SIG-M5 treated with dmso at 0.1 percent for 504 hours (cell line): Measurements from ENCODE around the gene XPO6.

Experiments used
- DNase-seq: peaks from one replicate; lab custom pipeline; 2025; ENCODE audit not compliant: unreplicated experiment; lab: John Stamatoyannopoulos, UW

The XPO6 gene

DNA sequence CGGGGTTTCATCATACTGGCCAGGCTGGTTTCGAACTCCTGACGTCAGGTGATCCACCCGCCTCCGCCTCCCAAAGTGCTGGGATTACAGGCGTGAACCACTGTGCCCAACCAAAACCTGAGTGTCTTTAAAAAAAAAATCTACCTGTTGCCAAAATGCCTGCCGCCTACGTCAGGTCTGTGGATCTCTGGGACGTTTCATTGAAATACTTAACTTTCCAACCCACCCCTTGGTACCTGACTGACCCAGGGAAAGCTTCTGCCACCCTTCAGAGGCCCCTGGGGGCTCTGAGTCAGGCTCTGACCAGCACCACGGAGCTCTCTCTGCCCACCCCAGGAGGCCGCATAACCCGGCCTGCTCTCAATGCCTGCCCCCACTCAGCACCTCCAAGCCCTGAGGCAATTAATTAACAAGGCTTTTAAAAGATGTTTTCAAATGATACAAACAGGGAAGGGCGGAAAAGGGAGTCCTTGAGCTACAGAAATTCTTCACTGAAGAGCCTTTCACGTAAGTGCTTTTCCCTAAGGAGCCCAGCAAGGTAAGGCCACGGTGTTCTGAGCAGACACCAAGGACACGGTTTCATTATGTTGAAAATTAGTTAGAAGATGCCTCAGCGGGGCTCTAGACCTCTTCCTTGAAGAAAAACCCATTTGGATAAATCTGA lies 118.9 kb downstream of the XPO6 start:
- no peak for DNase-seq

DNA sequence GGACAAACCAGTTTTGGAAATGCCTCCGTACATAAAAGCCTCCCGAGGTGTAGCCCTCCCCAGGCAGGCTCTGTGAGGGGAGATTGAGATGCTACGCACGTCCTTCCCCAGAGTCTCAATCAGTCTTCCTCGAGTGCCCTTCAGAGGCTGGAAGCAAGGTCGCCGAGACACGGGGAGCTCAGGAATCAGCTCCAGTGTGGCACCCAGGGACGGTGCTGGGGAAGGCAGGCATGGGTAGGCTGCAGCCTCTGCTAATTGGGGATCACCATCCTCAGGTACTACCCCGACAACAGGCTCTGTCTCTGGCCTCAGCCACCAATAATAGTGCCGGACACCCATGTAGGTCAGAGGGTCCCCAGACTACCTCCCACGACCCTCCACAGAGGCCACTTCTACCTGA lies 120.1 kb downstream of the XPO6 start:
- DNase-seq, result no peak

DNA sequence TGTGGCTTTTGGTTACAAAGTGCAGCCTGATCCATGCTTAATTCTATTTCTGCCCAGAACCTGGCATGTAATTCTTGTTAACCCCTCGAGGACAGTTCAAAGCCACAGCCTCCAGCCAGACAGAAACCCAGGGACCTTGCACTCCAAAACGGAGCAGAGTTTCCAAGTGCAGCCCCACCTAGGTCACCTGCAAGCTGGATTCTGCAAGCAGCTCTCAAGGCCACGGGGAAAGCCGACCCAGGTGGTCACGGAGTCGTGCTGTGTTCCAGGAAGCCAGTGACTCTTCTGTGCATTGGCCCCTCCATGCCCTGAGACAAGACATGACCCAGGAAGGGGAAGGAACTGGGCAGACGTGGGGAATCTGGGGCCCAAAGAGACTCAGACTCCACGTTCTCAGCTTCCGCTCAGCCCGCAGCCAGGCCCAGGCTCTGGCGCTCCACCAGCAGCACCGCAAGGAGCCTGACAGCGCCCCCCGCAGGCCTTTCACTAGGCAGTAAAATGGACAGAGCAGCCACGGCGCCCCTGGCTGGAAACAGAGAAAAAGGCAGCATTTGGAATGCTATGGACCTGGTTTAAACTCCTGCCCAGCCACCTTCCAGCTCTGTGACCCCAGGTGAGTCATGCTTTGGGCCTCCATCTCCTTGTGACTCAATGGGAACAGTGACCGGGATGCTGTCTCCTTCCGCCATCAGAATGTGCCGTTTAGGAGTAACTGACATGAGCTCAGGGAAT lies 121.0 kb downstream of the XPO6 start:
- DNase-seq, result no peak

DNA sequence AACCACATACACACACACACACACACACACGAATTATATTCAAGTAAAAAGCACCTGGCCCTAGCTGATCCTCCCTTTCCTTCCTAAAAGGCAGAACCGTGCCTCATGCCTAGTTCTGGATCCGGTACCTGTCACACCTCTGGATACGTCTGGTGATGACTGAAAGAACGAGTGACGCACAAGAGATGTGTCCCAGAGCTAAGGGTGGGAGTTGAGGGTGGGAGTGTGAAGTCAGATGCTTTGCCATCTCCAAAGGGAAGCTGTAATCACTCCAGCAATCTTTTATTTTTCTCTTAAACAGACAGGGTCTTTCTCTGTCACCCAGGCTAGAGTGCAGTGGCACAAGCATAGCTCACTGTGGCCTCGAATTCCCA lies 121.8 kb downstream of the XPO6 start:
- DNase-seq, result no peak

DNA sequence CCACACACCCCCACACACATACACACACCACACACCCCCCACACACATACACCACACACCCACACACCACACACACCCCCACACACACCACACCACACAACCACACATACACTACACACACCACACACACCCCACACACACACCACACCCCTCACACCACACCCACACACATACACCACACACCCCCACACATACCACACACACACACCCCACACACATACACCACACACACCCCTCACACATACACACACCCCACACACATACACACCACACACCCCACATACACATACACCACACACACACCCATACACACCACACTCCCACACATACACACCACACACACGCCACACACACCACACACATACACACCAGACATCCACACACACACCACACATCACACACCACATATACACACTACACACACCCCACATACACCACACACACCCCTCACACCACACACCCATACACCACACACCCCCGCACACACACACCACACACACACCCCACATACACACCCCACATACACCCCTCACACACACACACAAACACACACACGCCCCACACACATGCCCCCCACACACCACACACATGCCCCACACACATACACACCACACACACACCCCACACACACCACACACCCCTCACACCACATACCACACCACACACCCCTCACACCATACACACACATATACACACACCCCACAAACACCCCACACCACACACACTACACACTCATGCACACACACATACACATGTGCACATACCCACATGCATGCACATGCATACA lies 122.4 kb downstream of the XPO6 start:
- DNase-seq, result no peak

DNA sequence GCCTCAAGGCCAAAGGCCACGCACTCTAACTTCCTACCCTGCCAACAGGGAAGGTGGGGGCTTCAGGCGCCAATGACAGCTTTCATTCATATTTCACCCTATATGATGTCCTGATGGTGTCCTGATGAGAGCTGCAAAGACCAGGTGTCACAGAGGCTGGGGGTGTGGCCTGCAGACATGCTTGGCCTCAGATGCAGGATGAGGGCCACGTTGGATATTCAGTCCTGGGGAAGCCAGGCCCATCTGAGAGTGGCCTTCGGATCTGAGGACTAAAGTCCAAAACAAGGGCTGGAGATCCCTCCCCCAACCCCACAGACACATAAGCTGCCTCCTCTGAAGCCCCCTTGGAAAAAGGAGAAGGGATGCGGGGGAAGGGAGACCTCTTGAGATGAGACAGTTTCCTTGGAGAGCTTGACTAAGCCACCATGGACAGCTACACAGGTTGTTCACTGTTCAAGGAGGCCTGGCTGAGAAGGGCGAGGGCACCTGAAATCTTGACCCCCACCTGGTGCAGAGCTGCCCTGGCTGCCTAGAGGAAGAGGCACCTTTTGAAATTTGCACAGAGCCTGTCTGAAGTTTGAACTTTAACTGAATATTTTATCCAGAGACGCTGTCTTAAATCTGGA lies 124.0 kb downstream of the XPO6 start:
- DNase-seq, result no peak

DNA sequence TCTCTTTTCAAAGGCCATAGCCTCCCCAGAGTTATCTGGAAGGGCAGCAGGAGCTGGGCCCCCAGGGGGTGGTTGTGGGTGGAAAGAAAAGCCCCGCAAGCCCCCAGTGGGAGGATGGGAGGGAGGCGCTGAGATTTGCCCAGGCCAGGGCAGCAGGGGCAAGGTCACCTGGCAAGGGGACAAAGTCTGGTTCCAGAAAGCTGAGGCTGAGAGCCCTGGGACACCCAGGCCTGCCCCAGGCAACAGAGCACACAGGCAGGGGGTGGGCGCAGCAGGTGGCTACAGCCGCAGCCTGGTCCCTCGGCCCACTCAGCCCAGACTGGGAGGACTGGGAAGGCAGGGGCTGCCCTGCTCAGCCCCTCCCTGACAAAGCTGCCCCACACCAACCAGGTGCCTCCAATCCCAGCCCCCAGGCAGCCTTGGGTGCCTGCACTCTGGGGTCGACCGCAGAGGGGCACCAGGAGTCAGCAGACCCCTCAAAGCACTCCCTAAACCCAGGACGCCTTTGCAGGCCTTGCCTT lies 124.6 kb downstream of the XPO6 start:
- DNase-seq, result no peak

DNA sequence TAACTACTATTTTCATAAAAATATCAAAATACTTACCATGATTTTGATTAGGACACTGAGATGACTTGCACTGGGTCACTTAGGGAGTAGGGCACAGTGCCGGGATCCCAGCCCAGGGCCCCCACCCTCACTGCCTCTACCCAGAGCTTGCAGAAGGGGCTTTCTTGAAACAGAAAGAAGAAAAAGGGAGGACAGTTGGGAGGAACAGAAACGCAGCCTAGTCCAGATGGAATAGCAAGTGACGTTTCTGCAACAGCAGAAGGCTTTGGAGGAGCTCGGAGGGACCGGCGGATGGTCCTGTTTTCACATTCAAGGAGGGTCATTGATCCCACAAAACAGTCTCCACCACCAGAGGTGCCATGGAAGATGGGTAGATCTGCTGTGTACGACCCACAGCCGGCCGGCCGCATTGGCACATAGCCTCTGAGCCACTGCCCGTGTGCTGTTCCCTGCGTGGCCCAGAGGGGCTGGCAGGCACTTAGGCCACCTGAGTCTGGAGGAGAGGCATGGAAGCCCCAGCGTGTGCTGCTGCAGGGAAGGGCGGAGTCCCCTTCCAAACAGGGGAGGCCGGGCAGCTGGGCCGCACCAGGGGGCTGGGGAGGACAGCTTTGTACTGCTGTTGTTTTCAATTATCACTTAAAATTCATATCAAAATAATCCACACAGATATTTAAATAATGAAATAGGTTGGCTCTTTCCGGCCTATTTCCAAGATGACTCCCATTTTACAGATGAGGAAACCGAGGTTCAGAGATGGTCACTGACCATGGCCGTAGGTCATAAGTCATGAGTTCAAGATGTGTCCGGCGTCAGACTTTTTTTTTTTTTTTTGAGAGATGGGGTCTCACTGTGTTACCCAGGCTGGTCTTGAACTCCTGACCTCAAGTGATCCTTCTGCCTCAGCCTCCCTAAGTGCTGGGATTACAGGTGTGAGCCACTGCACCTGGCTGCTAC lies 125.3 kb downstream of the XPO6 start:
- no peak for DNase-seq

DNA sequence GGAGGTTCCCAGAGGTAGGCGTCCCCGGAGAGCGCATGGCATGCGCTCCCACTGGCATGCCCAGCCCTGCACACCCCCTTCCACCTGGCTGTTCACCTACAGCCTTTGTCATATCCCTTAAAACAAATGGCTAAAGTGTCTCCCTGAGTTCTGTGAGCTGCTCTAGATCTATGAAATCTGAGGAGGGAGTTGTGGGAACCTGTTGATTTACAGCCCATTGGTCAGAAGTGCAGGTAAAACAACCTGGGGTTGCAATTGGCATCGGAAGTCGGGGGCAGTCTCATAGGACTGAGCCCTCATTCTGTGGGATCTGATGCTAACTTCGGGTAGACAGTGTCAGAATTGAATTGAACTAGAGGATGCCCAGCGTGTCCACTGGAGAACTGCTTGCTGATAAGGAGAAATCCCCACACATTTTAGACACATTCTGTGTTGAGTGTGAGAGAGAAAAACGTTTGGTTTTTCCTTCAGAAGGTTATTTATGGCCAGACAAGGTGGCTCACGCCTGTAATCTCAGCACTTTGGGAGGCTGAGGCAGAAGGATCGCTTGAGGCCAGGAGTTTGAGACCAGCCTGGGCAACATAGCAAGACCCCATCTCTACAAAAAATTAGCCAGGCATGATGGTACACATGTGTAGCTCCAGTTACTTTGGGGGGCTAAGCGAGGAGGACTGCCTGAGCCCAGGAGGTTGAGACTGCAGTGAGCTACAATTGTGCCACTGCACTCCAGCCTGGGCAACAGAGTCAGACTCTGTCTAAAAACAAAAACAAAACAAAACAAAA lies 126.2 kb downstream of the XPO6 start:
- no peak for DNase-seq

DNA sequence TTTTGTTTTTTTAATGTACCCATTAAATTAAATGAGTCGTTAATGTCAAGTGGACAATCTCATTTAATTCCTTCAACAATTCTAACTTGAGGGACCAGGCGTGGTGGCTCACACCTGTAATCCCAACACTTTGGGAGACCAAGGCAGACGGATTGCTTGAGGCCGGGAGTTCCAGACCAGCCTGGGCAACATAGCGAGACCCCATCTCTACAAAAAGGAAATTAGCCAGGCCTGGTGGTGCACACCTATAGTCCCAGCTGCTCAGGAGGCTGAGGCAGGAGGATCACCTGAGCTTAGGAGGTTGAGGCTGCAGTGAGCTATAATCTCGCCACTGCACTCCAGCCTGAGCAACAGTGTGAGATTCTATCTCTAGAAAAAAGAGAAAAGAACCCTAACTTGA lies 127.6 kb downstream of the XPO6 start:
- no peak for DNase-seq

DNA sequence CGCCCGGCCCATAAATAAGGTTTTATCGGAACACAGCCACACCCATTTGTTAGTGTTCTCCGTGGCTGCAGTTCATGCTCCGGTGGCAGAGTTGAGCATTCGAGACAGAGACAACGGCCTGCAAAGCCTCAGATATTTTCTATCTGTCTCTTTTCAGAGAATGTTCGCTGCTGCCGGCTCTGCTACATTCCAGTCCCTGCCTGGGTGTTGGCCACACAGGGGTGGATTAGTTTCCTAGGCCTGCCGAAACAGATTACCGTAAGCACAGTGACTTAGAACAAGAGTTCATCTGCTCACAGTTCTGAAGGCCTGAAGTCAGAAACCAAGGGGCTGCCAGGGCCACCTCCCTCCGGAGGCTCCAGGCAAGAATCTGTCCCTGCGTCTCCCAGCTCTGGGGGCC lies 129.1 kb downstream of the XPO6 start:
- no peak for DNase-seq

DNA sequence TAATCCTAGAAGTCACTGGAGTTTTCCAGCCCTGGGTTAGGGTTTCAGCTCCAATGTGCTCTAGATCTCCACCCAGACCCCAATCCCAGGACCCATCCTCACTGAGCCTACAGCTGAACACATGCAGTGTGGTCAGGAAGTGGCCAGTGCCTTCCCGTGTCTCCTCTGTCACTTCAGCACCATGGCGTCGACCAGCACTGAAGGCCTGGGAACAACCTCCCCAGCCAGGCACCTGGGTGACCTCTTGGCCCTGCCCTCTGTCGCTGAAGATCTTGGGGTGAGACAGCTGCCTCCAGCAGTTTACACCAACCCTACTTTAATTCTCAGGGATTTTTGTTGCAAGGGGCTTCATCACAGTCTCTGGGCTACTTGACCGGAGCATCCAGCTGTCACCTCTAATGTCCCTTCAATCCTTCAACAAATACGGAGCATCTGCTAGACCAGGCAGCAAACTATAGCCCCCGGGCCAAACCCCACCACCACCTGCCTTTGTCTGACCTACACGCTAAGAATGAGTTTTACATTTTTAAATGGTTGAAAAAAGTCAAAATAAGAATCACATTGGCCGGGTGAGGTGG lies 130.3 kb downstream of the XPO6 start:
- DNase-seq, result no peak

DNA sequence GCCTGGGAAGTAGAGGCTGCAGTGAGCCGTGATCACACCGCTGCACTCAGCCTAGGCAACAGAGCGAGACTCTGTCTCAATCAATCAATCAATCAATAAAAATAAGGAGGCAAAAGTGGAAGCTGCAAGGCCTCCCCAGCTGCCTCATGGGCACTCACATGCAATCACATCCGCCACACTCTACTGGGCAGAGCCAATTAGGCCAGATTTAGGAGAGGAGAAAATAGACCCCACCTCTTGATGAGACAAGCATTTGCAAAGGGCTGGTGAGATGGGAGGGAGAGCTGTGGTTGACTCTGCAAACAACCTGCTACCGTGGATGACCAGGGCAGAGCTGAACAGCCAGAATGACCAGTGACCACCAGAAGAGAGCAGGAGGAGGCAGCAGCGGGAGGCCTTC lies 133.5 kb downstream of the XPO6 start:
- DNase-seq, result no peak

DNA sequence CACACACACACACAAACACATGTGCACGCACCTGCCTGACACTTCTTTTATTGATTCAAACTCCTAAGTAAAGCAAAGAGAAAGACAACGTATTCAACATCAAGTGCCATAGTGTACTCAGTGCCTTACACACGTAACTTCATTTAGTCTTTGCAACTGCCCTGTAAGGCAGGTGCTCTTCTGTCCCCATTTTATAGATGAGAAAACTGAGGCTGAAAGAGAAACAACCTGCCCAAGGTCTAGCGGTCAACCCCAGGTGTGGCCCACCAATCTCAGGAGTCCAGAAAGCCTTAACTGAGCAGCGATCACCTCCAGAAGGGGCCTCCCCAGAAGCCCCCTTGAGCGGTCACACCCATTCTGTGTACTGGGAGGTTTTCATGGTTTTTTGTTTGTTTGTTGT lies 137.9 kb downstream of the XPO6 start:
- DNase-seq, result no peak

DNA sequence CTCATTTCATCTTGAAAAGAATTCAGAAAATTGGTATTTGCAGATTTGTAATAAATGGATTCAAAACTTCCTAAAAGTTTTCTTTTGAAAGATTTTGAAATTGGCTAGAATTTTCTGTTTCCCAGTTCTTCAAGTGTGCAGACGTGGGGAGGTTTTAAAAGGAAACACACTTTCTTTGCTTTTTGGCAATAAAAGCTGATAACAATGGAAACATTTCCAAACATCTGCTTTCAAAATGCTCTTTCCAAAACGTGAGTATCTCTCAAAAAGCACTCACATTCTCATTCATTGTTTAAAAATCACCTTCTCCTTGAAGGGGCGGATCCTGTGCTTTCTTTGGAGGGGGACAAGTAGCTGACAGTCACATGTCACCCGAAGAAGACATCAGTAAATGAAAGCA lies 139.7 kb downstream of the XPO6 start:
- no peak for DNase-seq

DNA sequence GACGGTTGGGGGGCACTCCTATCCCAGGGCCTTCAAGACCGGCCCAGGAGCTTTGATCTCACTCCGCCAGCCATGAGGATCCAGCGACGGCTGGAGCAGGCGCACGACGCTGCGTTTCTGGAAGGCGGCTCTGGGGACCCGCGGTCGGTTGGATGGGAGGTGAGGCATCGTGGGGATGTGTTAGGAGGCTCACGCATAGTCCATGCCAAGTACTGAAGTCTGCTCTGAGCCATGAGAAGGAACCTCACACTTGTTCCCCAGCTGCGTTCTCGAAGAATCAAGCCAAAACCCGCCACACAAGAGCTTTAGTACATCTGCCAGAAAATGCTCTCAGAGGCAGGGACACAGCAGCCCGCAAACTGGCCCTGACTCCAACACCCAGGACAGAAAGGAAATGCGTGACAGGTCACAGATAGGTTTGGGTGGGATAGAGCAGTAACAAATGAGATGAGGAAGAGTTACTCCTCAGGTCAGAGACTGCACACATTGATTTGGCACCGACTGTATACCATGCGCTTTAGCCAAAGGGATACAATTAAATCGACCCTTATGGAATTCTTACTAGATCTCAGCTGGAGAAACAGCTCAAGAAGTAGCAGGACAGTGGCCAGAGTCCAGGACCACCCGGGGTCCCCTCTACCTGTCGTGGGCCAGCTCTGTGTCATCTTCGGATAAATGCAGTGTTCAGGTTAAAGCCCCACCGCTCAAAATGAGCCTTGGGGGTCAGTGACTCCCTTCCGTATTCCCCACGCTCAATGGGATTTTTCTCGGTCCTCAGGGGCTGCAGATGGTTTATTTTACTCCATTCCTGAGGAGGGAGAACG lies 141.6 kb downstream of the XPO6 start:
- no peak for DNase-seq

DNA sequence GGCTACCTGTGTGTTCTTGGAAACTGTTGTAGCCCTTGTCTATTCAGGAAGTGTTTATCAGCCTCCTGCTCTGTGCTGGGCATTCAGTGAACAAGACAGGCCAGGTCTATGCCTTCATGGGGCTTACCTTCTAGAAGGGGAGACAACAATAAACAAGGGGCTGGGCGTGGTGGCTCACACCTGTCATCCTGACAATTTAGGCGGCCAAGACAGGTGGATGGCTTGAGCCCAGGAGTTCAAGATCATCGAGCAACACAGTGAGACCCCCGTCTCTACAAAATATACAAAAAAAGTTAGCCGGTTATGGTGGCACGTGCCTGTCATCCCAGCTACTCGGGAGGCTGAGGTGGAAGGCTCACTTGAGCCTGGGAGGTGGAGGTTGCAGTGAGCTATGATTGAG lies 142.8 kb downstream of the XPO6 start:
- DNase-seq, result no peak

DNA sequence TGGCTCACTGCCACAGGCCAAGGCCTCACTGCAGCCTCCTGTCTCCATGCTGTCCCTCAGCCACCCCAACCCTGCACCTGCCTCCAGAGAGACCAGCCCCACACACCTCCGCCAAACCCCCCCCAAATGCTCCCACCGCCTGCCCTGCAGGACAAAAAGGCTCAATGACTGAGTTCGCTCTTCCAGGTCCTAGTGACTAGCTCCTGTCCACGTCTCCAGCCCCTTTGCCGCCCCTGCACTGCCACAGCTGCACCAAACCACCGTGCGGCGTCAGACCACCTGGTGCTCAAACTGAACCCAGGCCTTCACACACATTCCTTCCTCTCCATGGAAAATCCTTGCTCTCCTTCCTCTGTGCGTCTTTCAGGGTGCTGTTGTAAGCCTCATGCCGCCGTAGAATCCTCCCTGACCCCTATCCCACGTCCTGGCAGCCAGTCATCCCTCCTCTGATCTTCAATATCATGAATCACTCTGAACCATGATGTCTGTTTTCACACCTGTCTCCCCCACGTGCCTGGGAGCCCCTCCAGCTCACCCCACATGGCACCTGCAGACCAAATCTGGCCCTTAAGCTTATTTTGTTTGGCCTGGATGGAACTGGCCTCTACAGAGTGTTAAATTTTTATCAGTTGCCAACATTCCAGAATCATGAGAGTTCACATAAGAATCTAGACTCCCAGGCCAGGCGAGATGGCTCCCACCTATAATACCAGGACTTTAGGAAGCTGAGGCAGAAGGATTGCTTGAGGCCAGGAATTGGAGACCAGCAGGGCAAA lies 144.0 kb downstream of the XPO6 start:
- no peak for DNase-seq
